DMS153 (cell line): ENCODE results near the gene SALL4.
"Not testable (repeated sequence)": the region's sequence is repeated elsewhere in the genome, so short reads cannot be mapped to it uniquely, and the experiment has no call there.

Source experiments
- DNase-seq: peaks from one replicate; lab custom pipeline; 2025; lab: John Stamatoyannopoulos, UW

SALL4 gene

GRCh38 chr20:51801823-51802123 lies 548 bp downstream of the SALL4 start:
- DNase-seq: no peak

- DNase-seq: no peak
These were observed 1.0 kb downstream of the SALL4 start for GRCh38 chr20:51801122-51801822.

DNA sequence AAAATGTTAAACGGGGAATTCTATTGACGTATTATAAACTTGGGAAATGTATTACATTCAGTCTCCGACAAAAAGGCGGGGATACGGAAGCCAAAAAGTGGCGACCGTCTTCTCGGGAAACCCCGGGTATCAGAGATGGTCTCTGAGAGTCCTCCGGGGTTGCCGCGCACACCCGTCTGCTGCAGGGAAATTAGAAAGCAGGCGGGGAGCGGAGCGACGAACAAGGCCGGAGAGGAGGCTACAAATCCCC lies 1.5 kb downstream of the SALL4 start:
- no peak for DNase-seq

GRCh38 chr20:51800060-51800871 lies 2.1 kb downstream of the SALL4 start:
- peak; percentile 55 for DNase-seq

DNA sequence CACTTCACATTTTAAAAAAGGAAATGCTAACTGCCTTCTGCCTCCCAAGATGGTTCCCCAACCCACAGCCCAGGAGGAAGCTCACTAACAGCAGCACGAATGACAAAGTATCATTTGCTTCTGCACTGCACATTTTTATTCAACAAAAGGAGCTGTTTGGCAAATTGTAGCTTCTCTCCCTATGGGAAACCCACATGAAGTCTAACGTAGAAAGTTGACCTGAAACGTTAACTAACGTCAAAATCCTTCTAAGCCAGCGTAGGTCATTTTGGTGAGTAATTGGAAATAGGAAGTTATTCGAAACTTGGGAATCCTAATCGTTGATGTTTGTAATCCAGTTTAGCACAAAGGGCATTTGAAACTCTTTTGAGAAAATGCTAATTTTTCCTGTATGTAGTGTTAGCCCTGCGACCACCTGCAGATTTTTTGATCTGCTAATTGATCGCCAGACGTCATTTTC lies 2.9 kb downstream of the SALL4 start:
- no peak for DNase-seq

- peak; percentile 73 for DNase-seq
These were observed 4.8 kb downstream of the SALL4 start for GRCh38 chr20:51797357-51798025.

DNA sequence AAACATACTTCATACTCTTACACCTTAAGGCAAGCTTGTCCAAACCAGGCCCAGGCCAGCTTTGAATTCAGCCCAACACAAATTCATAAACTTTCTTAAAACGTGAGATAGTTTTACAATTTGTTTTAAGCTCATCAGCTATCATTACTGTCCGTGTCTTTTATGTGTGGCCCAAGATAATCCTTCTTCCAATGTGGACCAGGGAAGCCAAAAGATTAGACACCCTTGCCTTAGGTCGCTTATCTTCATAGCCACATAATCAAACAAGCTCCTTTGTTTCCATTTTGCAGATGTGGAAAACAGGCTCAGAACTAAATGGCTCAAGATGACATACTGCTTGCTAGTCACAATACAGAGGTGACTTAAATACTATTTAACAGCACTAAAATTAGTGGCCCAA lies 6.0 kb downstream of the SALL4 start:
- no peak for DNase-seq

GRCh38 chr20:51792960-51793359 lies 9.4 kb downstream of the SALL4 start:
- no peak for DNase-seq

- no peak for DNase-seq
These were observed 10.7 kb downstream of the SALL4 start for GRCh38 chr20:51791626-51792025.

GRCh38 chr20:51790256-51790655 lies 12.1 kb downstream of the SALL4 start:
- DNase-seq: no peak

DNA sequence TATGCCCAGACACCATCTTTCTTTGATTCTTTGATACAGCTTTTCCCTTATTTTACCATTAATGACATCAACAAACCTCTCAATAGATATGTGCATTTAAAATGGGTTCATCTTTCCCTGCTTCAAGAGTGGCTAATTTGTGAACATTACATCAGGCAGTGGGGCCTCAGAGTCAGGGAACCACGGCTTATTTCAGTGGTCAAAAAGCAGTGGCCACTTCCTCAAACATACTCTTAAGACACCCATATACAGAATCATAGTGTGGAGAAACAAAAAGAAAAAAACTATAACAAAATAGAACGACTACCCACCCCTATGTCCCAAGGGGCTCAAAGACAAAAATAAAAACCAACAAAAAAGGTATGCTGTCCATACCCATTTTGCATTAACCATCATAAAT lies 12.9 kb downstream of the SALL4 start:
- no peak for DNase-seq

- DNase-seq: no peak
These were observed 13.5 kb downstream of the SALL4 start for GRCh38 chr20:51788822-51789221.

DNA sequence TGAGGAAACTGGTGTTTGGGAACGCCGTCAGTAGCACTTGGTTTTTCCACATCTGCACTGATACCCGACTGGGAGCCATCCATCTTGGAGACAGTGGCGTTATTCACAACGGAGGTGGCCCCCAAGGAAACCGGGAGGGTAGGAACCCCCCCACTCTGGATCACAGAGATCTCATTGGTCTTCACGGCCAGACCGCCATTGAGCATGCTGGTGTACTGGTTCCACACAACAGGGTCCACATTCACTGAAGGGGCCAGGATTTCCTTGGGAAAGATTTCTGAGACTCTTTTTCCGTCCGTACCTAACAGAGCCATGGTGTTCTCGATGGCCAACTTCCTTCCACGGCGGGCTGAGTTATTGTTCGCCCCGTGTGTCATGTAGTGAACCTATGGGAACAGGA lies 18.0 kb downstream of the SALL4 start:
- no peak for DNase-seq

DNA sequence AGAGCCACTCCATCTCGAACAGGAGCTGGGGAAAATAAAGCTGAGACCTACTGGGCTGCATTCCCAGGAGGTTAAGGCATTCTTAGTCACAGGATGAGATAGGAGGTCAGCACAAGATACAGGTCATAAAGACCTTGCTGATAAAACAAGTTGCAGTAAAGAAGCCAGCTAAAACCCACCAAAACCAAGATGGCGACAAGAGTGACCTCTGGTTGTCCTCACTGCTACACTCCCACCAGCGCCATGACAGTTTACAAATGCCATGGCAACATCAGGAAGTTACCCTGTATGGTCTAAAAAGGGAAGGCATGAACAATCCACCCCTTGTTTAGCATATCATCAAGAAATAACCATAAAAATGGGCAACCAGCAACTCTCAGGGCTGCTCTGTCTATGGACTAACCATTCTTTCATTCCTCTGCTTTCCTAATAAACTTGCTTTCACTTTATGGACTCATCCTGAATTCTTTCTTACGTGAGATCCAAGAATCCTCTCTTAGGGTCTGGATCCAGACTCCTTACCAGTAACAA lies 24.0 kb downstream of the SALL4 start:
- not testable (repeated sequence) for DNase-seq

DNA sequence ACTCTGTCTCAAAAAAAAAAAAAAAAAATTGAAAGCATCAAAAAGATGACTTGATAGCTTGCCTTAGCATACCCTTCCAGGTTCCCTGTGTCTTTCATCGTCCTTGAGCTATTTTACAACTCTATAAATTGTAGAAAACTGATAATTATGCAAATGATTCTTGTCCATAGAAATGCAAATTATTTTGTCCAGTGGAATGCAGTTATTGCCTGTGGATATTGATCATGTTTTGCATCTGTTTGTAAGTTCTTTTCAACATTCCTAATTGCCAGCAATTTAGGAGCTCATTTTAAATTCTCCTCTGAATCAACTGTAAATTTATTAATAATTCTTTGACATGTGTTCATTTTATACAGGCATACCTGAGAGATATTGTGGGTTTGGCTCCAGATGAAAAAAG lies 27.1 kb downstream of the SALL4 start:
- DNase-seq: no peak

DNA sequence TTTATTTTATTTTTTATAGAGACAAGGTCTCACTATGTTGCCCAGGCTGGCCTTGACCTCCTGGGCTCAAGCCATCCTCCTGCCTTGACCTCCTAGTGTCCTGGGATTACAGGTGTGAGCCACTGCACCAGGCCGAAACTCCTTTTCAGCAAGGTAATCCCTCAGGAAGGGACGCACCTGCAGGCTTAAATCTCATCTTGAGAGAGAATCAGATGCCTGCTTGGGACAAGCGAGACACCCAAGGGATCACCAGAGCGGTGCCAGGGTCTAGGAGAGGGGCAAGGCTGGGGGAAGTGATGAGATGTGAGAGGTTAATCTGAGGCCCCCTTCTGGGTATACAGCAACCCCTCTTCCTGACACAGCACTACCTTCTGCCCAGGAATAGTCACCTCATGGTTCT lies 30.1 kb downstream of the SALL4 start:
- DNase-seq: no peak

GRCh38 chr20:51769976-51770615 lies 32.2 kb downstream of the SALL4 start:
- no peak for DNase-seq

DNA sequence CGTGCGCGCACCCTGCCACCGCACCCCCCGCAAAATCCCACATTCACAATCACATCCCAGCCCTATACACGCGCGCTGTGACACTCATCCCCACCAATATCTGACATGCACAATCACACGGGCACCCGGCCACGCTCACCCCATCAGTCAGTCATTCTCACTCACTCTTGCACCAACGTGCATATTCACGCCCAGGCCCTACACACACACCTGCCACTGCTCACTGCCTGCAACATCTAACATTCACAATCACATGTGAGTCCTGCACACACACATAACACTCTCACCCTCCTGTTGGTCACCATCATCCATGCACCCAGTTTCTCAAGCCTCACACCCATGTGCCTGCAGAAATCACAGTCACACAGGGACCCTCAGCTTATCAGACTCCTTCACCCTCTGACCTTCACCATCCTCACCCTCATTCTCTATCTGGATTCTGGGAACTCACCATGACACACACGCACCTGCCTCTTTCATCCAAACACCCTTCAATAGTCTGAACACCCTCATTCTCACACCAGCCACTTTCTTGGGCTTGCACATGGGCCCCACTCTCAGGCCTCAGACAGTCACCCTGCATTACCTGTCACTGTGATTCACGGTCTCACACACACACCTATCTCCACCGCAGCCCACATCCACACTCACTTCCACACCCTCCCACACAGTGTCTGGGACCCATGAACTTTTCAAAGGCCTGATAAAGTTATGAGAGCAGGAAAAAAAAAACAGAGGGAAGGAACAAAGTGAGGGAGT lies 33.4 kb downstream of the SALL4 start:
- no peak for DNase-seq

GRCh38 chr20:51767867-51768758 lies 34.2 kb downstream of the SALL4 start, which contains the start of gene ATP9A:
ATP9A (minus strand) TSS chr20:51768390; CDS start chr20:51768369, 21 bp downstream.
- no peak for DNase-seq

- DNase-seq: peak; percentile 87
These were observed 35.1 kb downstream of the SALL4 start for GRCh38 chr20:51766994-51767866.
